Ishikawa (cell line): ENCODE data around the gene MICAL3.

ENCODE experiments used
- CEBPB ChIP-seq: IDR thresholded peaks from 2 replicates; pipeline ENCODE4 v1.6.1; 2012
- CREB1 ChIP-seq: IDR thresholded peaks from 2 replicates; pipeline ENCODE4 v1.6.1; 2012; ENCODE audit warnings: low read depth
- EGR1 ChIP-seq: IDR thresholded peaks from 2 replicates; pipeline ENCODE4 v1.6.1; 2012
- EP300 ChIP-seq: IDR thresholded peaks from 2 replicates; pipeline ENCODE4 v1.6.1; 2012; ENCODE audit warnings: borderline replicate concordance
- FOXM1 ChIP-seq: IDR thresholded peaks from 2 replicates; pipeline ENCODE4 v1.6.1; 2012; ENCODE audit warnings: low read depth, borderline replicate concordance
- MAX ChIP-seq: IDR thresholded peaks from 2 replicates; pipeline ENCODE4 v1.6.1; 2012
- NFIC ChIP-seq: IDR thresholded peaks from 2 replicates; pipeline ENCODE4 v1.6.1; 2012
- RAD21 ChIP-seq: IDR thresholded peaks from 2 replicates; pipeline ENCODE4 v1.6.1; 2012; ENCODE audit warnings: low read depth
- REST ChIP-seq: IDR thresholded peaks from 2 replicates; pipeline ENCODE4 v1.6.1; 2012; ENCODE audit warnings: low read depth, mild to moderate bottlenecking
- TAF1 ChIP-seq: IDR thresholded peaks from 2 replicates; pipeline ENCODE4 v1.6.1; 2012; ENCODE audit warnings: low read depth, mild to moderate bottlenecking
- TCF12 ChIP-seq: IDR thresholded peaks from 2 replicates; pipeline ENCODE4 v1.6.1; 2012; ENCODE audit warnings: low read depth
- TEAD4 ChIP-seq: IDR thresholded peaks from 2 replicates; pipeline ENCODE4 v1.6.1; 2012
- YY1 ChIP-seq: IDR thresholded peaks from 2 replicates; pipeline ENCODE4 v1.6.1; 2012; ENCODE audit warnings: low read depth
- ZBTB7A ChIP-seq: IDR thresholded peaks from 2 replicates; pipeline ENCODE4 v1.6.1; 2012; ENCODE audit warnings: low read depth
- TF ChIP-seq, protein P1 (sequence below): IDR thresholded peaks from 2 replicates; pipeline ENCODE4 v1.6.1; 2012

Gene MICAL3

GRCh38 chr22:18013436-18013835 lies 10.9 kb downstream of the MICAL3 start:
- TF ChIP-seq TCF12, result no peak
- no peak for TF ChIP-seq MAX
- no peak for TF ChIP-seq REST
- TF ChIP-seq EGR1, result no peak
- TF ChIP-seq NFIC, result no peak
- no peak for TF ChIP-seq ZBTB7A
- TF ChIP-seq YY1, result no peak

DNA sequence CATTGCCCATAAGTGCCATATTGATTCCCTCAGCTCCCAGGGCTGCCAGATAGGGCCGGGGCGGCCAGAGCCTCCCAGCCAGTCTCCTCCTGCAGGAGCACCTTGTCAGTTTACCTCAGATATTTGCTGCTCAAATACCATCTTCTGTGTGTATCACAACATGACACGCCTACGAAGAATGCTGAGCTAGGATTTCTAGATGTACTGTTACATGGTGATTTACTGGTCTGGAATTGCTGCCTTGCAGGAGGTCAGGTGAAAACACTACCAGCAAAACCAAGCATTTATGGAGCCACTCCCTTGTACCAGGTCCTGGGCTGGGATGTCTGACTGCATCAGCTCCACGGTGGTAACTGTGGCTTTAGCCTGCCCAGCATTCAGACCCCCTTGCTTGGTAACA lies 11.8 kb downstream of the MICAL3 start:
- TF ChIP-seq RAD21, result no peak

DNA sequence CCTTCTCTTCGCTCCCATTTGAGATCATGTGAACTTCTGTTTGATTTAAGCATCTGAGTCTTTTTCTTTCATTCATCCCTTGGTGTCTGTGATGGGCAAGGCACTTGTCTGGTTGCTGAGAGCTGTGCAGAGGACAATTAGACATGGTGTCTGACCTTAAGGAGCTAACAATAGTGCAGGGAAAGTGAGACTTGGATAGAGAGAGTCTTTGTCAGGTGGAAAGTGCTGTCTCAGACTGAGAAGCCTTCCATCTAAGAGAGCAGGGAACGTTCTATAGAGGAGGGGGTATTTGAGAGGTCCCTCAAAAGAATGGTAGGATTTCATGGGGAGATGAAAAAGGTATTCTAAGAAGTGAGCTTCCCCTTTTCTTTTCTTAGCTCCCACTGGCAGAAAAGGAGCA lies 14.1 kb downstream of the MICAL3 start:
- TF ChIP-seq CREB1 (no peak), EP300 (no peak), YY1 (no peak), TCF12 (no peak), REST (no peak), ZBTB7A (no peak), FOXM1 (no peak), RAD21 (no peak), TAF1 (no peak), TEAD4 (no peak), NFIC (no peak), MAX (no peak), EGR1 (no peak), CEBPB (no peak)
- TF ChIP-seq, protein P1, sequence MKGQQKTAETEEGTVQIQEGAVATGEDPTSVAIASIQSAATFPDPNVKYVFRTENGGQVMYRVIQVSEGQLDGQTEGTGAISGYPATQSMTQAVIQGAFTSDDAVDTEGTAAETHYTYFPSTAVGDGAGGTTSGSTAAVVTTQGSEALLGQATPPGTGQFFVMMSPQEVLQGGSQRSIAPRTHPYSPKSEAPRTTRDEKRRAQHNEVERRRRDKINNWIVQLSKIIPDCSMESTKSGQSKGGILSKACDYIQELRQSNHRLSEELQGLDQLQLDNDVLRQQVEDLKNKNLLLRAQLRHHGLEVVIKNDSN, result no peak

DNA sequence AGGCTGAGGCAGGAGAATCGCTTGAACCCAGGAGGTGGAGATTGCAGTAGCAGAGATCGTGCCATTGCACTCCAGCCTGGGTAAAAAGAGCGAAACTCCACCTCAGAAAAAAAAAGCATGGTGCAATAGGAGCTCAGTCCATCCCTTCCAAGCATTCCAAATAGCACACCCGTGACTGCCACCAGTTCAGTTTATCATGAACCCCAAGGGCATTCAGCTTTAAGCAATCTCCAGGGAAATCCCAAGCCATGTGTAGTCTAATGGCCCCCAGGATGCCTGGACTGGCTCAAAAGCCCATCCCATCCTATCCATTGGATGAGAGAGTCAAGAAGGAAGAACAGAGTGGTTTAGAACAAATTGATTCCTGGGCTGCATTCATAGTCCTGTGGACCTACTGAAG lies 16.2 kb downstream of the MICAL3 start:
- no peak for TF ChIP-seq MAX

DNA sequence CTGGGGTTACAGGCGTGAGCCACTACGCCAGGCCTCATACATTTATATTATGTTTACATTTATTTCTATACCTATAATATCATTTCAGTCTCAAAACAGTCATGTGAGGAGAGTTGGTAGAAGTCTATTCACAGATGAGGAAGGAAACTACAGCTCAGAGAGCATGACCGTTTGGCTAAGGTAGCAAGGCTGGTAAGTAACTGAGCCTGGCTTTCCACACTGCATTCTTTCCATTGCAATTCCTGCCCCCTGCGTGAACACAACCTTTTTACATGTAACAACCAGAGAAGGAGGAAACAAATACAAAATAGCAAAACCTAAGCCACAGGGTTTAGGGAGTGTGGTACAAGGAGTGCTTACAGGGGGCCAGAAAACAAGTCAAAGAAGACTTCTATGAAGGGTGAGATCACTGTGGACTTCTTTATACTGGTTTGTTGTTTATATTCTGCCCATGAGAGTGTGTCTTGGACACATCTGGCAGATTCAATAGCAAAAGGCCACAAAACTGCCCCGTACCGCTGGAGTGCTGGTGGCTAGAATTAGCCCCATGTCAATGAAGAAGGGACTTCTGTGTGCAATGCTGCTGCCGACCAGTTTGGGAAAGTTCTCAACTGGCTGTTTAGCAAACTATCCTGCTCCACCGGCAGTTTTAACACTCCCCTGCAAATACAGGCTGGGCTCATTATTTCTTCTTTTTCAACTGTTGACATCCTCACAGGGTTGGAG lies 19.0 kb downstream of the MICAL3 start:
- TF ChIP-seq CREB1 (no peak), RAD21 (no peak), FOXM1 (no peak), EP300 (no peak), YY1 (no peak), TEAD4 (no peak), EGR1 (no peak)
- TF ChIP-seq, protein P1, result no peak

- TF ChIP-seq TAF1 (peak; percentile 93), TEAD4 (0 out of 2 replicates have a peak, but pooled peaks have one; percentile 22), MAX (peak; percentile 93), TCF12 (peak; percentile 16; the same call in 1 of the 2 replicates), REST (no peak), ZBTB7A (peak; percentile 14; the same call in 1 of the 2 replicates), RAD21 (peak; percentile 44; the same call in 1 of the 2 replicates), CREB1 (no peak), FOXM1 (0 out of 2 replicates have a peak, but pooled peaks have one; percentile 20), EGR1 (no peak), YY1 (no peak; the same call in 1 of the 2 replicates), CEBPB (no peak)
- TF ChIP-seq, protein P1, result no peak; the same call in 1 of the 2 replicates
Observed at GRCh38 chr22:18001040-18001893, 23.1 kb downstream of the MICAL3 start.
